GM12878 (cell line): Measurements from ENCODE around the gene UBL4A.

Experiments used
- BHLHE40 ChIP-seq, 2 experiments: fragments of 450-650 bp in 1 of 2; IDR thresholded peaks; 2 replicates each; pipeline ENCODE4 v1.6.1; 2011 to 2017; ENCODE audit warnings: low read depth in 2 of 2, borderline replicate concordance in 1 of 2, improper control_type of control experiment in 1 of 2, low read length in 1 of 2, mild to moderate bottlenecking in 1 of 2
- DPF2 ChIP-seq: fragments of 450-650 bp; IDR thresholded peaks from 2 replicates; pipeline ENCODE4 v1.6.1; 2017; ENCODE audit warnings: mild to moderate bottlenecking
- EZH2 ChIP-seq: IDR thresholded peaks from 2 replicates; pipeline ENCODE4 v1.6.1; 2012; ENCODE audit warnings: low read depth, mild to moderate bottlenecking, control low read depth, inconsistent platforms, low read length, borderline replicate concordance; ENCODE audit not compliant: control insufficient read depth
- FOXM1 ChIP-seq: IDR thresholded peaks from 2 replicates; pipeline ENCODE4 v1.6.1; 2012; ENCODE audit warnings: low read depth, mild to moderate bottlenecking, inconsistent platforms, low read length, moderate library complexity
- RAD21 ChIP-seq: IDR thresholded peaks from 2 replicates; pipeline ENCODE4 v1.6.1; 2011; ENCODE audit warnings: mild to moderate bottlenecking, low read depth, low read length, moderate library complexity; ENCODE audit not compliant: insufficient read depth
- SIN3A ChIP-seq: IDR thresholded peaks from 2 replicates; pipeline ENCODE4 v1.6.1; 2012; ENCODE audit warnings: low read depth, low read length, improper control_type of control experiment

- TF ChIP-seq RAD21 (no peak), FOXM1 (no peak), BHLHE40 (IDR thresholded peaks at IDR 0.05; ENCODE audit: borderline replicate concordance in 1 of 2, low read depth in 2 of 2, low read length in 1 of 2) (no peak), DPF2 (no peak), SIN3A (no peak), EZH2 (no peak)
These were observed 21.4 kb upstream of the UBL4A start for GRCh38 chrX:154507673-154508383.
